ENCODE results near the gene NEURL1. TPM values are rescaled to one million over a fixed set of nuclear protein-coding genes. Genes with fewer than 3 reads are reported as not detected.

Gene NEURL1
- total RNA-seq, 1 experiment from 2014 or later: 0.10 TPM

- Histone ChIP-seq H3K36me3 (ENCODE audit: control insufficient read depth, insufficient read depth, low read length) (no peaks in the 10 kb centered on the region), H3K9me3 (ENCODE audit: control insufficient read depth, insufficient read depth, low read depth, low read length) (no peaks in the 10 kb centered on the region), H3K4me3 (ENCODE audit: low read depth in 2 of 2, low read length in 2 of 2) (no peak overlapping the region), H3K4me1 (ENCODE audit: control insufficient read depth, insufficient read depth, low read length) (no peaks in the 10 kb centered on the region), H3K27me3 (ENCODE audit: control insufficient read depth, insufficient read depth, low read length) (peaks cover 11% of the 10 kb centered on the region), H3K27ac (ENCODE audit: low read length) (no peak overlapping the region)
- intact Hi-C loops (cut with micrococcal nuclease; ENCODE audit: unreplicated experiment): no loop called here
- no TSS peak for BruUV-seq (replicated peaks)
- DNase-seq (ENCODE audit: low read depth, low spot score): no peak
- ChIA-PET POLR2A (no interaction called here), CTCF (no interaction called here)
- no peak for ATAC-seq
- in situ Hi-C loops (cut with HindIII; ENCODE audit: low pct_unique_long_range_greater_than_20kb, low sequenced_read_pairs): no loop called here
- no peak for TF ChIP-seq SIN3A (IDR thresholded peaks at IDR 0.05; ENCODE audit: borderline replicate concordance, insufficient read depth, low read depth, low read length)
- no peak for TF ChIP-seq POLR2AphosphoS5 (IDR thresholded peaks at IDR 0.05; ENCODE audit: low read depth, low read length)
- TF ChIP-seq TCF7L2 (IDR thresholded peaks at IDR 0.05; ENCODE audit: low read depth, low read length): no peak
- TF ChIP-seq REST (IDR thresholded peaks at IDR 0.05; ENCODE audit: insufficient read depth in 1 of 2, low read depth in 2 of 2, low read length in 1 of 2): no peak
- no peak for TF ChIP-seq CTCF (IDR thresholded peaks at IDR 0.05)
These were observed 63.0 kb downstream of the NEURL1 start for GRCh38 chr10:103556383-103557007.

DNA sequence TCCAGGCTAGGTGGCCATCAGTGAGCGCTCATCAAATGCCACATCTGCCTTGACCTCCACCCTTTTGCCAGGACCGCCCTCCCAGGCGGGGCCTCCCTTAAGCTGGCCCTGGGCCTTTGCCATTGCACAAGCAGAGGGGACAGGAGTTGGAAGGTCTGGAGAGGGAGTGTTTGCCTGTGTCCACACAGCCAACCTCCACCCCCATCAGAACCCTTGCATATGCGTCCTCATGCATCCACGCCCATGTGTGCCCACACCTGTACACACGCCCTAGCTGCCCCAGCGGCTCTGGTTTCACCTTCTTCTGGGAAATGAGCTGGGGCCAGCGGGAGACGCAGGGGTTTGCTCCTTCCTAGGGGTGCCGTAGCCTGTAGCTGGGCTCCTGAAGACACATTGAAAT is 64.0 kb downstream of the NEURL1 start:
- no peak for DNase-seq (ENCODE audit: low read depth, low spot score)
- intact Hi-C loops (cut with micrococcal nuclease; ENCODE audit: unreplicated experiment): no loop called here
- TF ChIP-seq SIN3A (IDR thresholded peaks at IDR 0.05; ENCODE audit: borderline replicate concordance, insufficient read depth, low read depth, low read length) (no peak), CTCF (IDR thresholded peaks at IDR 0.05) (no peak), REST (IDR thresholded peaks at IDR 0.05; ENCODE audit: insufficient read depth in 1 of 2, low read depth in 2 of 2, low read length in 1 of 2) (no peak), TCF7L2 (IDR thresholded peaks at IDR 0.05; ENCODE audit: low read depth, low read length) (no peak), POLR2AphosphoS5 (IDR thresholded peaks at IDR 0.05; ENCODE audit: low read depth, low read length) (no peak)
- no peaks in the 10 kb centered on the region for H3K9me3 ChIP-seq (ENCODE audit: control insufficient read depth, insufficient read depth, low read depth, low read length)
- no peaks in the 10 kb centered on the region for H3K4me1 ChIP-seq (ENCODE audit: control insufficient read depth, insufficient read depth, low read length)
- ChIA-PET POLR2A (no interaction called here), CTCF (interaction anchor here (0.6 kb wide), 1 partner anchor 36 kb away, joined by 11 read pairs; no protein-coding TSS in a partner anchor)
- H3K27ac ChIP-seq (ENCODE audit: low read length): no peak overlapping the region
- ATAC-seq: no peak
- in situ Hi-C loops (cut with HindIII; ENCODE audit: low pct_unique_long_range_greater_than_20kb, low sequenced_read_pairs): no loop called here
- no TSS peak for BruUV-seq (replicated peaks)
- H3K27me3 ChIP-seq (ENCODE audit: control insufficient read depth, insufficient read depth, low read length): peaks cover 11% of the 10 kb centered on the region
- no peak overlapping the region for H3K4me3 ChIP-seq (ENCODE audit: low read depth in 2 of 2, low read length in 2 of 2)
- no peaks in the 10 kb centered on the region for H3K36me3 ChIP-seq (ENCODE audit: control insufficient read depth, insufficient read depth, low read length)
